Forelimb muscle (tissue), 1 donor: ENCODE results near the gene ZNF616. TPM values are rescaled to one million over a fixed set of nuclear protein-coding genes. Genes with fewer than 3 reads are reported as not detected.
A peak's percentile ranks its signal among the peaks of the same experiment; 100 is the strongest.
"Not testable (repeated sequence)": the region's sequence is repeated elsewhere in the genome, so short reads cannot be mapped to it uniquely, and the experiment has no call there.

Experiments
- DNase-seq: peaks from one replicate; pipeline ENCODE4 v3.0.0-alpha.2; 2013; ENCODE audit warnings: low read depth
- polyA plus RNA-seq: library from polyadenylated mRNA; unstranded; fragments of 120-200 nt; gene quantifications from one replicate; pipeline ENCODE4 v1.2.1, GENCODE V29; 2013; ENCODE audit not compliant: insufficient read length

The ZNF616 gene
- polyA plus RNA-seq, 1 donor = 9.1 TPM

- DNase-seq = no peak
Measured at GRCh38 chr19:52110780-52111179, 29.0 kb downstream of the ZNF616 start.

GRCh38 chr19:52102782-52103181, 37.0 kb downstream of the ZNF616 start:
- no peak for DNase-seq

GRCh38 chr19:52101866-52102562, 37.7 kb downstream of the ZNF616 start:
- no peak for DNase-seq

GRCh38 chr19:52099497-52100138, 40.1 kb downstream of the ZNF616 start:
- no peak for DNase-seq

GRCh38 chr19:52096416-52096815, 43.3 kb downstream of the ZNF616 start:
- DNase-seq = not testable (repeated sequence)

- DNase-seq = peak; percentile 53
Measured at GRCh38 chr19:52095172-52096014, 44.3 kb downstream of the ZNF616 start, which contains the start of gene ZNF841. ZNF841 (minus strand) TSS chr19:52095765; CDS start chr19:52084801, 10,964 bp downstream.

GRCh38 chr19:52094526-52095130, 45.1 kb downstream of the ZNF616 start:
- DNase-seq = no peak

- DNase-seq = no peak
Measured at GRCh38 chr19:52086481-52086880, 53.3 kb downstream of the ZNF616 start.

GRCh38 chr19:52070496-52070895, 69.2 kb downstream of the ZNF616 start:
- DNase-seq = no peak

- DNase-seq = no peak
Measured at GRCh38 chr19:52069653-52070052, 70.1 kb downstream of the ZNF616 start.

- DNase-seq = no peak
Measured at GRCh38 chr19:52066258-52066863, 73.4 kb downstream of the ZNF616 start.

GRCh38 chr19:52065399-52065798, 74.3 kb downstream of the ZNF616 start:
- no peak for DNase-seq

Other genes starting within 250 kb of the ZNF616 start
- 11.1 TPM for gene ZNF649, start 234.9 kb downstream of the ZNF616 start, polyA plus RNA-seq
- 6.1 TPM for gene ZNF613, start 212.5 kb downstream of the ZNF616 start, polyA plus RNA-seq
- gene ZNF350, start 153.1 kb downstream of the ZNF616 start, polyA plus RNA-seq = 7.0 TPM
- 9.9 TPM for gene ZNF615, start 131.7 kb downstream of the ZNF616 start, polyA plus RNA-seq
- 7.8 TPM for gene ZNF614, start 111.6 kb downstream of the ZNF616 start, polyA plus RNA-seq
- 11.3 TPM for gene ZNF432, start 91.1 kb downstream of the ZNF616 start, polyA plus RNA-seq
- gene ZNF841, start 44.2 kb downstream of the ZNF616 start, polyA plus RNA-seq = 11.0 TPM
- 8.2 TPM for gene ZNF836, start 31.7 kb upstream of the ZNF616 start, polyA plus RNA-seq
- 293 TPM for gene PPP2R1A, start 50.1 kb upstream of the ZNF616 start, polyA plus RNA-seq
- 10.9 TPM for gene ZNF766, start 129.6 kb upstream of the ZNF616 start, polyA plus RNA-seq
- 9.5 TPM for gene ZNF480, start 157.2 kb upstream of the ZNF616 start, polyA plus RNA-seq
- gene ZNF610, start 196.3 kb upstream of the ZNF616 start, polyA plus RNA-seq = 3.3 TPM
- gene ZNF880, start 230.0 kb upstream of the ZNF616 start, polyA plus RNA-seq = 12.5 TPM